Mesodermal cell (in vitro differentiated cells): ENCODE measurements around the gene TSGA10.
"Not testable (repeated sequence)": the region's sequence is repeated elsewhere in the genome, so short reads cannot be mapped to it uniquely, and the experiment has no call there.

ENCODE experiments used
- H3K27ac ChIP-seq: 2 replicates; pipeline ENCODE4 v1.7.0; 2013; ENCODE audit warnings: mild to moderate bottlenecking, low read depth, low read length, moderate library complexity; ENCODE audit not compliant: severe bottlenecking
- H3K36me3 ChIP-seq: 2 replicates; pipeline ENCODE4 v1.7.1; 2013; ENCODE audit warnings: mild to moderate bottlenecking, low read length, moderate library complexity; ENCODE audit not compliant: control insufficient read depth, insufficient read depth
- H3K4me1 ChIP-seq: one replicate; pipeline ENCODE4 v1.7.1; 2013; ENCODE audit warnings: mild to moderate bottlenecking, low read length; ENCODE audit not compliant: insufficient read depth, control insufficient read depth, poor library complexity, severe bottlenecking
- H3K4me3 ChIP-seq: 2 replicates; pipeline ENCODE4 v1.7.0; 2013; ENCODE audit warnings: low read length, control low read depth, mild to moderate bottlenecking; ENCODE audit not compliant: insufficient read depth, poor library complexity, severe bottlenecking; ENCODE audit errors: extremely low read depth
- H3K9me3 ChIP-seq: 2 replicates; pipeline ENCODE4 v1.7.1; 2013; ENCODE audit warnings: mild to moderate bottlenecking, low read length, moderate library complexity; ENCODE audit not compliant: control insufficient read depth
- WGBS, 2 experiments: methylation state at CpG; one replicate each; pipeline ENCODE4 v1.1.5; 2013; ENCODE audit warnings: missing lambda C conversion rate in 2 of 2; ENCODE audit not compliant: insufficient coverage in 2 of 2; 5-methylcytosine and 5-hydroxymethylcytosine counted together

The TSGA10 gene

DNA sequence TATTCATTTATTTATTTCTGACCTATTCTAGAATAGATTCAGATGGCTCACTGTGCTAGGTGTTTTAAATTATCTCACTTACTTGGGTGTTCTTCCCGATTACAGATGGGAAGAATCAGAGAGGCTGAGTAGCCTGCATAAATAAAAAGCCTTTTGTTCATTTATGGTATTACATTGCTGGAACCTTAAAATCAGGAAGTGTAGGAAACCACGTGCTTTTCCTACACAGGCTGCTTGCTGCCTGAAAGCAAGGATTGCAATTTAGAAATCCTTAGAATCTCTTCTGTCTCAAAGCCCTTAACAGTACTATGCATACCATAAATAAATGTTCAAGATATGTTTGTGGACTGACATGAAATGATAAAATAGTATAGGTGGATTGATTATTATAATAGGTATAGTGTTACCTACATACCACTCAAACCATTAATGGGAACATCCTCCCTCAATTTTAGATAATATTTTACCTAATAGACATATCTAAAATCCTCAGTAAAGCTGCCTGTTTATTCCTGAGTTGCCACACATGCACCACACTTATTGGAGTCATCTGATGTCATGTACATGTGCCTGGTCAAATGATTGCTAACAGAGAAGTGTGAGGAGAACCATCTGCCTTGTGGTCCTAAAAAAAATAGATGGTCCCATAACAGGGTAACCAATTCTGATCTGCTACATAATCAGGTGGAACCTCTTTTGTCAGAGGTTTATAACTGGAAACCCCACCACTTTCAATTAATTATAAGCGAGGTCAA, 86.7 kb downstream of the TSGA10 start:
- no peaks in the 10 kb centered on the region for H3K36me3 ChIP-seq
- no peak overlapping the region for H3K4me3 ChIP-seq
- H3K27ac ChIP-seq, result no peak overlapping the region
- WGBS, 2 experiments, result 80 to 83% methylated on average over 1 to 2 of the region's 3 CpGs
- no peaks in the 10 kb centered on the region for H3K9me3 ChIP-seq
- H3K4me1 ChIP-seq, result no peaks in the 10 kb centered on the region

DNA sequence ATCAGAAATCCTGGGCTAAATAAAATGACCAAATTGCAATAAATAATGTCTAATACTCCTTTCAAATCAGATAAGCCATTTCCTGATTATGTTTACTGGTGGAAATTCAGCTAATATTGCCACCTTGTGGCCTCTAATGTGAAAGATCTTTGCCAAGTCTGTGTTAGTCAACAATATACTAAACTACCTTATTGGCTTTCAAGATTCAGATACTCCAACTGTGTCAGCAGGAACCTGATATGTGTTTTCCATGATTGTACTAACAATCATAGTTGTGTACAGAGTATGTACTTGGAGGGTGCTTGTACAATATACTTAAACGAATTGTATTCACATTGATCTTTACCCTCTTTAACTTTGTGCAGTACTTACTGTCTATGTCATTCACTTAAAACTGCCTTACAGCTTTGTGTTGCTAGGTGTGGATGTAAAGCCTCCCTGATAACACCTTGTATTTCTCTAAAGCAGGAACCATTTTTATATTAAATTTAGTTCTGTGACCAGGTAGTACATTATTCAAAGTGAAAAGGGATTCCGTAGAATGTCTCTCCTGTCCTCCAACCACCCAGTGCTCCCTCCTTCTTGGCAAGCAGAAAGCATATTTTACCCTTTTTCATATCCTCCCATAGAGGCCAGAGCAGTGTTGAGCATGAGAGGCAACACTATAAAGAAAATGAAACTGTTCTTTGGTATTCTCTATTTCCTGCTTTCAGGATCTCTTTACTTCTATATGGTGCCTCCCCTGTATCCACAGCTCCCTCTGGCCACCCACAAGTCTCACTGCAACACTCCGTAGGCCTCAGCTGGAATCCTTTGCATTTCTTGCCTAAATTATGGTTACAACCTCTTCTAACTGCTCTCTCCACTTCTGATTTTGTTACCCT, 88.4 kb downstream of the TSGA10 start:
- Histone ChIP-seq H3K36me3 (no peaks in the 10 kb centered on the region), H3K4me3 (no peak overlapping the region), H3K4me1 (no peaks in the 10 kb centered on the region), H3K27ac (no peak overlapping the region), H3K9me3 (no peaks in the 10 kb centered on the region)
- 11 to 23% methylated on average over 1 of the region's 3 CpGs for WGBS, 2 experiments

DNA sequence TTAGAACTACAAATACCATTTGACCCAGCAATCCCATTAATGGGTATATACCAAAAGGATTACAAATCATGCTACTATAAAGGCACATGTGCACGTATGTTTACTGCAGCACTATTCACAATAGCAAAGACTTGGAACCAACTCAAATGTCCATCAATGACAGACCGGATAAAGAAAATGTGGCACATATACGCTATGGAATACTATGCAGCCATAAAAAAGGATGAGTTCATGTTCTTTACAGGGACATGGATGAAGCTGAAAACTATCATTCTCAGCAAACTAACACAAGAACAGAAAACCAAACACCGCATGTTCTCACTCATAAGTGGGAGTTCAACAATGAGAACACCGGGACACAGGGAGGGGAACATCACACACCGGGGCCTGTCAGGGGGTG, 105.6 kb downstream of the TSGA10 start:
- H3K9me3 ChIP-seq, H3K4me3 ChIP-seq, H3K36me3 ChIP-seq, H3K4me1 ChIP-seq, H3K27ac ChIP-seq: not testable (repeated sequence)
- WGBS, 2 experiments, result 90% methylated on average over 4 of the region's 6 CpGs; no CpG with 5 or more reads in 1 of the 2 experiments

DNA sequence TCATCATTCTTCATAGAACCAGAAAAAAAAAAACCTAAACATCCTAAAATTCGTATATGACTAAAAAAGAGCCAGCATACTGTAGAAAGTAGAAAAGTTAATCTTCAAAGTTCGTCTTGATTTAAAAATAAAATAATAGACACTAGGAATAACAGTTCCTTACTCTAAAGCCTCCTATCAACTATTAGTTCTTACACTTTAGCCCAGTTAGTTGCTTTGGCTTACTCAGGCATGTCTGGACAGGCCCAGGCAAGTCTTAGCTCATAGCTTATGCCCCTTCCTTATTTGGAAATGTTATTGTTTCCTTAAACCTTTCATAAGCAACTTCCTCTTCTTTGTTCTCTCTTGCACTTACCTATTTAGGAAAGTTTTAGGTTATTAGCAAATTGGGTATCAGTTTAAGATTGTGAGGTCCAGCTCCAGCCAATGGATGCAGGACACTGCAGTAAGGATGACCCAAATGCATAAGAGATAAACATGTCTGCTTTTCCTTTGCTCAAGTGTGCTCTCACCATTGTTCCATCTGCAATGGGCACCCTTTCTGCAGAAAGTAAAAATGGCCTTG, 113.9 kb downstream of the TSGA10 start:
- WGBS, 2 experiments, result no CpG with 5 or more reads among the region's 2 CpGs
- H3K36me3 ChIP-seq, H3K4me1 ChIP-seq, H3K4me3 ChIP-seq: not testable (repeated sequence)
- Histone ChIP-seq H3K9me3 (peaks cover 15% of the 10 kb centered on the region), H3K27ac (peak overlapping the region; percentile 25)

GRCh38 chr2:99035920-99036319, 118.8 kb downstream of the TSGA10 start:
- no peak overlapping the region for H3K4me3 ChIP-seq
- no peaks in the 10 kb centered on the region for H3K36me3 ChIP-seq
- no peaks in the 10 kb centered on the region for H3K9me3 ChIP-seq
- WGBS, 2 experiments, result no CpG with 5 or more reads among the region's 1 CpG
- H3K4me1 ChIP-seq, result no peaks in the 10 kb centered on the region
- H3K27ac ChIP-seq, result no peak overlapping the region

GRCh38 chr2:99032786-99033185, 122.0 kb downstream of the TSGA10 start:
- Histone ChIP-seq H3K36me3 (no peaks in the 10 kb centered on the region), H3K4me3 (no peak overlapping the region), H3K9me3 (no peaks in the 10 kb centered on the region), H3K27ac (no peak overlapping the region), H3K4me1 (no peaks in the 10 kb centered on the region)
- 92 to 93% methylated on average over 5 of the region's 6 CpGs for WGBS, 2 experiments

DNA sequence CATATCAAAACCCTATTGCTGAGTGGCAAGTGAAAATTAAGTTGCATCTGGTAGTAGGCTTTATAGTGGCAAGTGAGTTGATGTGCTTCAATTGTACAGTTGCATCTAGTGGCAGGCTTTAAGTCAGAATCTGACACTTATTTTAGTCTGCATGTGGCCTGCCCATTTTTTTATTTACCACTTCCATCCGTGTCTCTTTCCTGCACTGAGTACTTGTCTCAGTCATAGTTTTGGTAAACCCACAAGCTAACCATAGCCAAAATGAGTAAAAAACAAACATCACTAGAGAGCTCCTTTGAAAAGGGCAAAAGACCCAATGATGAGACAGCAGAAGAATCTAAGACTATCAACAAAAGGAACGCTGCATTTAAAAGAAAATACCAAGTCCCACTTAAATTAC, 122.7 kb downstream of the TSGA10 start:
- H3K4me3 ChIP-seq, result no peak overlapping the region
- no peaks in the 10 kb centered on the region for H3K4me1 ChIP-seq
- H3K9me3 ChIP-seq, result no peaks in the 10 kb centered on the region
- H3K27ac ChIP-seq, result no peak overlapping the region
- WGBS, 2 experiments, result 80 to 88% methylated on average over 1 of the region's 2 CpGs
- no peaks in the 10 kb centered on the region for H3K36me3 ChIP-seq

- no peaks in the 10 kb centered on the region for H3K4me1 ChIP-seq
- H3K4me3 ChIP-seq, result no peak overlapping the region
- 100% methylated on average over 1 of the region's 3 CpGs; no CpG with 5 or more reads in 1 of the 2 experiments for WGBS, 2 experiments
- no peaks in the 10 kb centered on the region for H3K9me3 ChIP-seq
- H3K36me3 ChIP-seq, result no peaks in the 10 kb centered on the region
- no peak overlapping the region for H3K27ac ChIP-seq
Measured at GRCh38 chr2:99031481-99031880, 123.3 kb downstream of the TSGA10 start.

GRCh38 chr2:99028558-99028957, 126.2 kb downstream of the TSGA10 start:
- Histone ChIP-seq H3K27ac (no peak overlapping the region), H3K4me1 (no peaks in the 10 kb centered on the region), H3K9me3 (no peaks in the 10 kb centered on the region), H3K4me3 (no peak overlapping the region), H3K36me3 (no peaks in the 10 kb centered on the region)
- WGBS, 2 experiments, result 100% methylated on average over 1 of the region's 4 CpGs

DNA sequence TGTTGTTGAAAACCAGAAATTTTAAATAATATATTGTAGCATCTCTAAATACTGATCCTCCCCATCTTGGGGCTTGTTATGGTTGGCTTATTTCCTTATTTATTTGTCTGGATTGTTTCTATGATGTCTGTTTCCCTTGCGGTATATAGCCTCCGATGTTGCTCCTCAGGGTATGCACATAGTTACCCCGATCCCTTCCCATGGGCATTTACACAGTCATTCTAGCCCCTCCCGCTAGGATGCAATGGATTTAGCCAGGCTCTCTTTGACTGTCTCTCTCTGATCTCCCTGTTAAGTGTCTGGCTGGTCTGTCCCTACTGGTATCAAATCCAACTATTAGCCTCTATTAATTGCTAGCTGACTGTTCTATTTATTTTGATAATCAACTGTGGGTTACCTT, 126.9 kb downstream of the TSGA10 start:
- H3K9me3 ChIP-seq, result no peaks in the 10 kb centered on the region
- no peaks in the 10 kb centered on the region for H3K36me3 ChIP-seq
- no peaks in the 10 kb centered on the region for H3K4me1 ChIP-seq
- WGBS, 2 experiments, result 60 to 96% methylated on average over 3 of the region's 4 CpGs
- no peak overlapping the region for H3K27ac ChIP-seq
- no peak overlapping the region for H3K4me3 ChIP-seq
